Umbilical cord (tissue), 2 donors: ENCODE results near the gene PCGF3. TPM values are rescaled to one million over a fixed set of nuclear protein-coding genes. Genes with fewer than 3 reads are reported as not detected.

Experiments
- DNase-seq: peaks from one replicate; pipeline ENCODE4 v3.0.0-alpha.2; 2015; ENCODE audit warnings: low spot score
- total RNA-seq: library from RNA; depleted of rRNA; stranded (reverse); fragments of >200 nt; gene quantifications from one replicate; pipeline ENCODE4 v1.2.3, GENCODE V29; 2014; ENCODE audit warnings: low replicate concordance; ENCODE audit not compliant: insufficient read depth

The PCGF3 gene, protein sequence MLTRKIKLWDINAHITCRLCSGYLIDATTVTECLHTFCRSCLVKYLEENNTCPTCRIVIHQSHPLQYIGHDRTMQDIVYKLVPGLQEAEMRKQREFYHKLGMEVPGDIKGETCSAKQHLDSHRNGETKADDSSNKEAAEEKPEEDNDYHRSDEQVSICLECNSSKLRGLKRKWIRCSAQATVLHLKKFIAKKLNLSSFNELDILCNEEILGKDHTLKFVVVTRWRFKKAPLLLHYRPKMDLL
- 48.4 TPM for total RNA-seq

DNA sequence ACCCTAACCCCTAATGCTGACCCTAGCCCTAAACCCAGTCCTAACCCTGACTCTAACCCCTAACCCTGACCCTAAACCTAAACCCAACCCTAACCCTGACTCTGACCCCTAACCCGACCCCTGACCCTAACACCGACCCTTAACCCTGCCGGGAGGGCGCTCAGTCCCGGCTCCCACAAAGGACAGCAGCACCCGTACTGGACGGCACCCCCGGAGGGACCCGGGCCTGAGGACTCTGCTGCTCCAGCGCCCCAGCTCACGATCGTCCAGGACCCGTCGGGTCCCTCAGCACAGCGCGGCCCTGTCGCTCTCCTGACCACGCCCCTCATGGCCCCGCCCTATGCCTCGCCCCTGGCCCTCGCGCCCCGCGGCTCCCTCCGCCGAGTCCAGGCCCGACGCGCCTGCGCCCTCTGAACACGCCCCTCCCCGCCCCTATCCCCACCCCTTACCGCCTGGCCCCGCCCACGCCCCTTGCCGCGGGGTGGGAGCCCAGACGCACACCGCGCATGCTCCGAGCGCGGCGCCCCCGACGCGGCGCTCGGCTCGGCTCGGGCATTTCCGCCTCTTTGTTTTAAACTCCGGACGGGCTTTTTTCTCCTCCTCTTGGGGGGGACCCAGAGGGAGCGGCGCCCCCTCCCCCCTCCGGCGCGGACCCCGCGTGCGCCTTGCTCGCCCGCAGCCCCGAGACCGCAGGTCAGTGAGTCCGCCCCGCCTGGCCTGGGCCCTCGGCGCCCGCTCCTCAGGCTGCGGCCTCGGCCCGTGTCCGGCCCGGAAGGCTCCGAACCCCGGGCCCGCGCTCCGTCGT is at the start of gene PCGF3:
PCGF3 (plus strand) TSS at position 555 of the 805 bp plus-strand sequence. CDS start 27,849 bp downstream, outside the sequence.
- peak; percentile 97 for DNase-seq

DNA sequence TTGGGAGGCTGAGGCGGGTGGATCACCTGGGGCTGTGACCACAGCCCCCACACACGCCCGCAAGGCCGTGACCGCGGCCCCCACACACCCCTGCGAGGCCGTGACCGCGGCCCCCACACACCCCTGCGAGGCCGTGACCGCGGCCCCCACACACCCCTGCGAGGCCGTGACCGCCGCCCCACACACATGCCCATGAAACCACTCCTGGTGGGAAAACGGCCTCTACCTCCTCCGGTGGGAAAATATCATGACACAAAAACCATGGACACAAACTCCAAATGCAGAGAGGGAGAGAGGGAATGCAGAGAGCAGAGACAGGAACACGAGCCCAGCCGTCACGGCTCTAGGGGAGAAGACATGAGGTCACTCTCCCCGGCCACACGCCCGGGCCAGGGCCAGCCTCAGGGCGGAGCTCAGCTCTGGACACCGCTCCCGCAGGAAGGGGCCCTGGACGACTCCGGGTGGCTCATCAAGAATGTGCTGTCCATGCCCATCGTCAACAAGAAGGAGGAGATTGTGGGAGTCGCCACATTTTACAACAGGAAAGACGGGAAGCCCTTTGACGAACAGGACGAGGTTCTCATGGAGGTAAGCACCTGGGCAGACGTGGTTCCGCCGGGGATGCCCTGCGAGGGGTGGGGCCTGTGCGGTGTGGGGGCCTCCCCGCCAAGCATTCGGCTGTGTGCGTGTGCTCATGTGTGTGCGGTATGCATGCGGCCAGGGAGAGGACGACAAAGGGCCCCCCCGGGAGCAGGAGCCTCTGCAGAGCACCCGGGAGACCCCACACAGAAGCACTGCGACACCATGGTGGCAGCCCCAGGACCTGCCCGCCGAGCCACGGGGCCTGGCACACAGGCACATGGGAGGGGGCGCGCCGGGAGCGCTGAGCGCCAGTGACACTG is 48.9 kb upstream of the PCGF3 start:
- no peak for DNase-seq

DNA sequence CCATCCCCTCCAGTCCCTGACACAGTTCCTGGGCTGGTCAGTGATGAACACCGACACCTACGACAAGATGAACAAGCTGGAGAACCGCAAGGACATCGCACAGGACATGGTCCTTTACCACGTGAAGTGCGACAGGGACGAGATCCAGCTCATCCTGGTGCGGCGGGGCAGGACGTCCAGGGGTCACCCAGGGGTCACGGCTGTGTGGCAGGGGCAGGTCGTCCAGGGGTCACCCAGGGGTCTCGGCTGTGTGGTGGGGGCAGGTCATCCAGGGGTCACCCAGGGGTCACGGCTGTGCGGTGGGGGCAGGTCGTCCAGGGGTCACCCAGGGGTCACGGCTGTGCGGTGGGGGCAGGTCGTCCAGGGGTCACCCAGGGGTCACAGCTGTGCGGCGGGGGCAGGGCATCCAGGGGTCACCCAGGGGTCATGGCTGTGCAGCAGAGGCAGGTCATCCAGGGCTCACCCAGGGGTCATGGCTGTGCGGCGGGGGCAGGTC is 48.2 kb upstream of the PCGF3 start:
- DNase-seq = no peak

DNA sequence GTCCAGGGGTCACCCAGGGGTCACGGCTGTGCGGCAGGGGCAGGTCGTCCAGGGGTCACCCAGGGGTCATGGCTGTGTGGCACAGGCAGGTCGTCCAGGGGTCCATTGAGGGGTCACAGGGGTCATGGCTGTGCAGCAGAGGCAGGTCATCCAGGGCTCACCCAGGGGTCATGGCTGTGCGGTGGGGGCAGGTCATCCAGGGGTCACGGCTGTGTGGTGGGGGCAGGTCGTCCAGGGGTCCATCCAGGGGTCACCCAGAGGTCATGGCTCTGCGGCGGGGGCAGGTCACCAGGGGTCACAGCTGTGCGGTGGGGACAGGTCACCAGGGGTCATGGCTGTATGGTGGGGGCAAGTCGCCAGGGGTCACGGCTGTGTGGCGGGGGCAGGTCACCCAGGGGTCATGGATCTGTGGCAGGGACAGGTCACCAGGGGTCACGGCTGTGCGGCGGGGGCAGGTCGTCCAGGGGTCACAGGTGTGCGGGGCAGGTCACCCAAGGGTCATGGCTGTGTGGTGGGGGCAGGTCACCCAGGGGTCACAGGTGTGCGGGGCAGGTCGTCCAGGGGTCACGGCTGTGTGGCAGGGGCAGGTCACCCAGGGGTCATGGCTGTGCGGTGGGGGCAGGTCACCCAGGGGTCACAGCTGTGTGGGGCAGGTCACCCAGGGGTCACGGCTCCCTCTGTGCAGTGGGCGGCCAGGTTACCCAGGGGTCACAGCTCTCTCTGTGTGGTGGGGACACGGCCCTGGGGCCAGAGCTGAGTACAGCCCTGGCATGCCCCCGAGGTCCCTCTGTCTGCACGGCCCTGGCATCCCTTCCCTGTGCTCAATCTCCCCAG is 47.6 kb upstream of the PCGF3 start:
- no peak for DNase-seq

DNA sequence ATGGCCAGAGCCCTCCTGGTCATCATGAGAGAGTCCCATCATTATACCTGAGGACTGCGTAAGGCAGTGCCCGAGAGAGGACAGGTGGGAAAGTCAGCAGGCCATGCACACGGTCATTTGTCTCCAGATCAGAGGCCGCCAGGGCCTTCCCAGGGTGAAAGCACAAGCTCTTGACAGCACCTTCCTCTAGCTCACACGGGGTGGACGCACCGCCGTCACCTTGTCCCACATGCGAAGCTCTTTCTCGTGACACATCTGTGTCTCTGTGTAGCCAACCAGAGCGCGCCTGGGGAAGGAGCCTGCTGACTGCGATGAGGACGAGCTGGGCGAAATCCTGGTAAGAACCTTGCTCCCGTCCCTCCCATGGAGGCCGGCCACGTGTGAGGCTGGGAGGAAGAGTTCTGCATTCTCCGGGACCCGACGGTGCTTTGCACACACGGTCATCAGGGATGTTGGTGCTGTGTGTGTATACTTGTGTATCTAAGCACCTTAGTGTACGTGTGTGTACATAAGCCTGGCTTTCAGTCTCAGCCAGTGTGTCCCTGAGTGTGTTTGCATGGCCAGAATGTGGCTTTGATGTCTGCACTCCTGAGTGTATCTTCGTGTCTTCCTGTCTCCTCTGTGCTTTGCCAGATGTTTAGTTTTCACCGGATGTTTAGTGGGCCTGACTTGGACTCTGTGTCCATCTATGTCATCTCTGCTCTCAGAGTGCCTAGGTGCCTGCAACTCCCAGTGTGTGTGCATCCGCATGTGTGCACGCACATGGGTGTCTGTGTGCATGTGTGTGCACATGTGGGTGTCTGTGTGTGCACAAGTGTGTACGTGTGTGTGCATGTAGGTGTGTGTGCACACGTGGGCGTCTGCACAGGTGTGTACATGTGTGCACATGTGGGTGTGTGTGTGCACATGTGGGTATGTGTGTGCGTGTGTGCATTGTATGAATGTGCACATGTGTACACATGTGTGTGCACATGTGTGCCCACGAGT is 46.7 kb upstream of the PCGF3 start:
- DNase-seq = no peak

DNA sequence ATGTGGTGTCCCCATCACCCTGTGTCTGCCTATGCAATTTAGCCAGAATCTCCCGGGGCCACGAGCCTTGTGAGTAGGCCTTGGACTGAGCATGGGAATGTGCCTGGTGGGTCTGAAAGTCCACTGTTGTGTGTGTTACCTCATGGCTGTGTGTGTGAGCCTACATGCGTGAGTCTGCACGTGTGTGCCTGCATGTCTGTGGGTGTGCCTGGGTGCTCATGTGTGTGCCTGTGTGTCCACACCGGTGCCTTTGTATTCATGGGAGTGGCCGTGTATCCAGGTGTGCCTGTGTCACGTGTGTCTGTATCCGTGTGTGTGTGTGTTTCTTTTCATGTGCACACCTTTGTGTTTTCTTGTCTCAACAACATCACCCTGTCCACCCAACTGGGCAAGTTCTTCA is 45.8 kb upstream of the PCGF3 start:
- no peak for DNase-seq

DNA sequence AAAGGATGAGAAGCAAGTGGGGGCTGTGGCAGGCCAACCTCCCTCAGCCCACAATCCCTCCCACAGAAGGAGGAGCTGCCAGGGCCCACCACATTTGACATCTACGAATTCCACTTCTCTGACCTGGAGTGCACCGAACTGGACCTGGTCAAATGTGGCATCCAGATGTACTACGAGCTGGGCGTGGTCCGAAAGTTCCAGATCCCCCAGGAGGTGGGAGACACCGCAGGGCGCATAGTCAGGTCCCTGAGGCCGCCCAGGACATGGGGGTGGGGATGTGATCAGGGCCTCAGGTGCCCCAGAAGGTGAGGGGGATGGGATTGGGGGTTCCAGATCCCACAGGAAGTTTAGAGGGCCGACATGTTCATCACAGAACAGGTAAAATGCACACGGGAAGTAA is 45.2 kb upstream of the PCGF3 start:
- DNase-seq = no peak

DNA sequence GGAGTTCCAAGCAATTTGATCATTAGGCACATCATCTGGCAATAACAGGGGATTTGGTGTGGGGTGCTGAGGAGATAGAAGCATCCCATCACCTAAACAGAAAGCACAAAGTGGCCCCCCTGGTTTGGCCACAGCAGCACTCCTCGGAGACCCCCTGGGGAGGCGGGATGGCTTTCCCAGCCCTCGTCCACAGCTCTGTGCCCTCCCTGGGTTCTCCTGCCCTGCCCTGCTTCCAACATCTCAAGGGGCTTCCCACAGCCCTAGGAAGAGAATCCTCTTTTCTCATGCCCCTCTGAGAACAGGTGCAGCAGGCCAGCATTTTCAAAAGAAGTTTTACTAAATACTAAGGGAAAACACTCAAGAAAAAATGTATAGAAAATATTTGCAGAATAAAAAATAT is 44.4 kb upstream of the PCGF3 start:
- DNase-seq = no peak

DNA sequence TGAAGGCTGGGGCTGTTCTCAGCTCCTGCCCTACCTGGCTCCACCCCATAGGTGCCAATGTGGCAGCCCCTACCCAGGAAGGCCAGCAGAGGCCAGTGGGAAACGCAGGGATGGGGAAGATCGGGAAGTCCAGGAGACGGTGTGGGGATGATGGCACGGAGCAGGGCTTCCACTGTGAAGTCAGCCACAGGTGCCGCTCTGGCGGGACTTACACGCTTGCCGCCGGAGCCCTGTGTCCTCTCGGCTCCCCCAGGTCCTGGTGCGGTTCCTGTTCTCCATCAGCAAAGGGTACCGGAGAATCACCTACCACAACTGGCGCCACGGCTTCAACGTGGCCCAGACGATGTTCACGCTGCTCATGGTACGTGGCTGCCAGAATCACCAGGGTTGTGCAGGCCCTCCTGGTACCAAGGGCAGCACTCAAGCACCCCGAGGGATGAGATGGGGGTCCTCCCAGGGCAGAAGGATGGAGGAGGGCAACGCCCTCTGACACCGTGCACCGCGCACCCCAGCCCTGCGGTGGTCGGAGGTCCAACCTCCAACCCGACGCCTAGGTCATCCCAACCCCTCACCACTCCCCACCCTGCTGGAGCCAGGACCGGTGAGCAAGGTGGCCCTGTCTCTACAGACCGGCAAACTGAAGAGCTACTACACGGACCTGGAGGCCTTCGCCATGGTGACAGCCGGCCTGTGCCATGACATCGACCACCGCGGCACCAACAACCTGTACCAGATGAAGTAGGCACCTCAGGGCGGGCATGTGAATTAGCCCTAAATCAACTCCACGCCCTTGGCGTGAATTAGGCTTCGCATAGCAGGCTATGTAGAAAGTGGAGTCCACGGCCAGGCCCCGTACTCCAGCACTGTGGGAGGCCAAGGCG is 43.5 kb upstream of the PCGF3 start:
- DNase-seq = no peak

DNA sequence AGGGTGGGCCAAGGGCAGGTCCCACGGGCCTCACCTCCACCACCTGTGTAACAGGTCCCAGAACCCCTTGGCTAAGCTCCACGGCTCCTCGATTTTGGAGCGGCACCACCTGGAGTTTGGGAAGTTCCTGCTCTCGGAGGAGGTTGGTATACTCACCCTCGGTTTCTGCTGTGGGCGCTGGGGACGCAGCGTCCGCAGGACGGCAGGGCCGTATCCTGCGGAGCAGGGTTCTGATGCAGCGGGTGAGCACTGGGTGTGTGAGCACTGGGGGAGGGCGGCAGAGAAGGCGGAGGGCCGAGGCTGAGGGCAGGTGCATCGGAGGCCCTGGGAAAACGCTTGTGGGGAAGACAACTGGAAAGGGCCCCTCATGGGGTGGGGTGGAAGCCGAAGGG is 42.6 kb upstream of the PCGF3 start:
- DNase-seq = no peak

DNA sequence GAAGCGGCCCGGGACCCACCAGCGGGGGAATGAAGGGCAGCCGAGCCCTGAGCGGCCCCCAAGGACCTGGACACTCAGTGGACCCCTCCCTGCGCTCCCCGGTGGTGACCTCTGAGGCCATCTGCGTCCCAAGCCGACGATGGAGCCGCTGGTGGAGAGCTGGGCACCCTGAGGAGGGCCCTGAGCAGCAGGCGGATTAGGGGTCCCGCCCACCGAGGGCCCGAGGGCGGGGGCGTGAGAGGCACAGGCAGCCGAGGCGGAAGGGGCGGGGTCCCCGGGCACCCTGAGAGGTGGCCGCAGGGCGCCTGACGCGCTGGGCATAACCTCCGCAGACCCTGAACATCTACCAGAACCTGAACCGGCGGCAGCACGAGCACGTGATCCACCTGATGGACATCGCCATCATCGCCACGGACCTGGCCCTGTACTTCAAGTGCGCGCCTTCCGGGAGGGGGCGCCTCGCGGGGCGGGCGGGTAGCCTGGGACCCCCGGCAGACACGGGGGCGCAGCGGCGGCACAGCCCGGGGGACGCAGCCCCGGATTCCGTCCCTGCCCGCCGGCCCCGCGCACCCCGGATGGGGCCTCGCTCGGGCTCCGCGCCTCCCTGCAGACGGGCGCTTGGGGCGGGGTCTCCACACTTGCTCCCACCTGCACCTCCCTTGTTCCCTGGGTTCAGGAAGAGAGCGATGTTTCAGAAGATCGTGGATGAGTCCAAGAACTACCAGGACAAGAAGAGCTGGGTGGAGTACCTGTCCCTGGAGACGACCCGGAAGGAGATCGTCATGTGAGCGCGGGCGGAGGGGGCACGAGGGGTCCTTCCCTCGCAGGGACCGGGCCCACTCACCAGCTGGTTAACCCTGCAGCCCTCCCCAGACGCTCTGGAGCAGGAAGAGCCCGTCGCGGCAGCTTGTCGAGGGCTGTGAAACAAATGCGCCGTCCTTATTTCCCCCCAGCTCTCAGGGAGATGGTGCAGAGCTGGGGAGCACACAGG is 41.9 kb upstream of the PCGF3 start:
- peak; percentile 74 for DNase-seq

DNA sequence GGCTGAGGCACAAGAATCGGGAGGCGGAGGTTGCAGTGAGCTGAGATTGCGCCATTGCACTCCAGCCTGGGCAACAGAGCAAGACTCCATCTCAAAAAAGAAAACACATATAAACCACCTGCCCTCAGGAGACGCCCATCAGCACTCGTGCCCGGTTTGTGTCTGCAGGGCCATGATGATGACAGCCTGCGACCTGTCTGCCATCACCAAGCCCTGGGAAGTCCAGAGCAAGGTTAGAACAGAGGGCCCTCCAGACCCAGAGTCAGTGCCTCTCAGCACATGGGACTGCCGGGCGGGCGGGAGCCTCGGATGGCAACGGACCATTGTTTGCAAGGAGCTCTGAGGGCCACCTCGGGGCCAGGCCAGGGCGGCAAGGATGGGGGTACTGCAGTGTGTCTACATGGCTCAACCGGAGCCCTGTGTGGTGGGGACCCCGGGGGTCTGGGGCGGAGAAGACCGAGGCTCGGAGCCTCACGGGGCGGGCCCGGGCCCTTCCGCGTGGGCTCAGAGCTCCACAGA is 40.9 kb upstream of the PCGF3 start:
- no peak for DNase-seq

DNA sequence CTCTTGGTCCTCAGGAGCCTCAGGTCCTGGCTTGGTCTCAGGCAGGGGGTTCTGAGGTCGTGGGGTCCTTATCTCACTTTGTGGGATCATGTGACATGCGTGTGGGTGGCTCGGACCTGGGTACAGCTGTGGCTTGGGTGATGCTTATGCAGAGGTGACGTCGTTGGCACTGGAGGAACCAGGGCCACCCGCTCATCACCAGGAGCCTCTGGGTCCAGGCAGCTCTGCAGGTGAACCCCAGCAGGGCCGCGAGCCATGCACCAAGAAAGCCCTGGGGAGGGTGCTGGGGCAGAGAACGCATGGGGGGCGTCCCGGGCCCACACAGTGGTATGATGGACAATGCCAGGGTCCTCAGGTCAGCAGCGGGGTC is 40.3 kb upstream of the PCGF3 start:
- DNase-seq = no peak

DNA sequence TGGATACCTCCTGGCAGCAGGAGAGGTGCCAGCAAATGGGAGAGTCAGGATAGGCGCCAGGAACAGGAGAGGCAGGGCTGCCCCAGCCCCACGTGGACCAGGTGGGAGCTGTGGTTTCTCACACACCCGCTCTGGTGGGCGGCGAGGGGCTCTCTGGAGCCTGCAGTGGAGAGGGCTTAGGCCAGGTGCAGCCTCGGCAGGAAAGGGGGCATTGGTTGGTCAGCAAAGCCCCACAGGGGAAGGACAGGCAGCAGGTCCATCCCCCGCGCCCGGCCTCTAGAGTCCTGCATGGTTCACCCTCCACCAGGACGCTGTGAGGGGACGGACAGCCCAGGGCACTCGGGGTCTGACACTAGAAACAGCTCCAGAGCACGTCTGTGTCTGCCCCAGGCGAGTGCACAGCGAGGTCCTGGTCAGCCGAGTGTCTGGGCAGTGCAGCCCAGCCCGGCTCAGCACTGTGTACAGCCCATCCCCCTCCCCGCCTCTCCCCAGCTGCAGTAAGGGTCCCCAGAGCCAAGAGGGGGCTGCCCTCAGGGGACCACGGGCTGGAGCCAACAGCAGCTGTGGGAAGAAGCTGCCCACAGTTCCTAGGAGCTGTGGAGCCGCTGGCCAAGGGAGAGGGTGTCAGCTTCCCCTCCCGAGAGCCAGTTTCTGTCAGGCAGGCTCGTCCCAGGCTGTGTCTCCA is 39.7 kb upstream of the PCGF3 start:
- DNase-seq = no peak

DNA sequence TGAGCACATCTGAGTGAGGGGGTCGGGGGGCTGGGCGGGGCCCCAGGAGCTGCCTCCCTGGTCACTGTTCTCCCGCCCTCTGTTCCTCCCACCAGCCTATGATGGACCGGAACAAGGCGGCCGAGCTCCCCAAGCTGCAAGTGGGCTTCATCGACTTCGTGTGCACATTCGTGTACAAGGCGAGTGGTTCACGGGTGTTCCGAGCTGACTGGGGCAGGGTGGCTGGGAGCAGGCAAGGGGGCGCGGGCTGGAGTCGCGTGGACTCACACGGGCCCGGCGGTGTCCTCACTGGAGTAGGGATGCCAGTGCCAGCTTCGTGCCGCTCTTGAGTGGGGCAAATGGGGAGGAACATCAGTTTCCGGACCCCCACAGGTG is 39.2 kb upstream of the PCGF3 start:
- DNase-seq = no peak

DNA sequence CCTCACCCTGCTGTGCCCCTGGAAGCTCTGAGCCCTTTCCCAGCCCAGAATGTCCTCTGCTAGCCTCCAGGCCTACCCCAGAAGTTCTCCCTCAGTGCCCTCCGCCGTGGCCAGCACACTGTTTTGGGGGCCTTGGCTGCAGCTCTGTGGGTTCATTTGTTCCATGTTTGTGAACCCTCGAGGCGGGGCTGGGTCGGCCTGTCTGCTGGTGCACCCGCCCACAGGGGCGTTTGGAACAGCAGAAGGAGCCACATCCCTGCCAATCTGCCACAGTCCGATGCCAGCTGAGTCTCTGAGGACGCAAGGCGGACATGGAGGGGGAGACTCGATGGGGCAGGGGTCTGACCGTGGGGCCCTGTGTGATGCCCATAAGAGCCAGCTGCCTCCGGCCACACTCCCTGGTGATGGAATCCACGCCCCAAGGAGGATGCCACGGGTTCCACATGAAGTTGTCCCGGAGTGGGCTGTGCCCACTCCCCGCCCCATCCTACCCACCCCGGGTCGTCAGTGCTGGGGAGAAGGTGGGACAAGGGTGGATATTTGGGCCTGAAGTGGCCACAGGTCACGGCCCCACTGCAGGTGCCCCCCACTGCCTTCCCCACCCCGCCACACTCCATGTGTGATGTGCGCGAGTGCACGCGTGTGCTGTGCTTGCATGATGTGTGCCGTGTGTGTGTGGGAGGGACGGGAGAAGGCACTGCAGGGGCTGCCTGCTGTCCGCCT is 38.6 kb upstream of the PCGF3 start:
- DNase-seq = no peak
